ENCODE measurements around the gene ELF1. TPM values are rescaled to one million over a fixed set of nuclear protein-coding genes. Genes with fewer than 3 reads are reported as not detected.
A peak's percentile ranks its signal among the peaks of the same experiment; 100 is the strongest.

The ELF1 gene
- total RNA-seq, 1 donor from 2014 or later: 28.5 TPM

DNA sequence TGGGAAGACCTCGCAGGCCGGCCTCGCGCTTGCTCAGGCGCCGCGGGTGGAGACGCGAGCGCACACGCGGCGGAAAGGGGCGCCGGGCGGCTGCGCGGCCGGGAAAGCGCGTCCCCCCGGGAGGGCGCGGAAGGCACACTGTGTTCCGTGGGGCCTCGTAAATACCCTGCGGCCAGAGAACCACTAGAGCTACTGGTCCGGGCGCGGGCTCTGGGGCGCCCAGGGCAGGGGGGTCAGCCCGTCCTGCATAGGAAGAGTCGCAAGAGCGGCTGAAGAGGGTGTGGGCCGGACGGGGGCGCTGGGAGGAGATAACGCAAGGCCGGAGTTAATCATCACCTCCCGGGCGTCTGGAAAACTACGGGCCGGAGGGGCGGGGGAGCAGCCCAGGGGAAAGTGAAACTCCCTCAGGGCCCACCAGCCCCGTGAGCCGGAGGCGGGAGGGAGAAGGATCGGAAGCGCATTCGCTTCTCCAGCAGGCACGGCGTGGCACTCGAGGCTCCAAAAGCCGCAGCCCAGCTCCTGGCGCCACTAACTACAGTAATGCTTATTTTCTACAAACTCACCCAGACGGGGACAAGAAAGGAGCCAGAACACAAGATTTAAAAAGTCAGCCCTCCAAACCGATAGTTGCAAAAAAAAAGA is 41.1 kb upstream of the ELF1 start:
- TF ChIP-seq, protein P1, sequence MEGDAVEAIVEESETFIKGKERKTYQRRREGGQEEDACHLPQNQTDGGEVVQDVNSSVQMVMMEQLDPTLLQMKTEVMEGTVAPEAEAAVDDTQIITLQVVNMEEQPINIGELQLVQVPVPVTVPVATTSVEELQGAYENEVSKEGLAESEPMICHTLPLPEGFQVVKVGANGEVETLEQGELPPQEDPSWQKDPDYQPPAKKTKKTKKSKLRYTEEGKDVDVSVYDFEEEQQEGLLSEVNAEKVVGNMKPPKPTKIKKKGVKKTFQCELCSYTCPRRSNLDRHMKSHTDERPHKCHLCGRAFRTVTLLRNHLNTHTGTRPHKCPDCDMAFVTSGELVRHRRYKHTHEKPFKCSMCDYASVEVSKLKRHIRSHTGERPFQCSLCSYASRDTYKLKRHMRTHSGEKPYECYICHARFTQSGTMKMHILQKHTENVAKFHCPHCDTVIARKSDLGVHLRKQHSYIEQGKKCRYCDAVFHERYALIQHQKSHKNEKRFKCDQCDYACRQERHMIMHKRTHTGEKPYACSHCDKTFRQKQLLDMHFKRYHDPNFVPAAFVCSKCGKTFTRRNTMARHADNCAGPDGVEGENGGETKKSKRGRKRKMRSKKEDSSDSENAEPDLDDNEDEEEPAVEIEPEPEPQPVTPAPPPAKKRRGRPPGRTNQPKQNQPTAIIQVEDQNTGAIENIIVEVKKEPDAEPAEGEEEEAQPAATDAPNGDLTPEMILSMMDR (conservative IDR thresholded peaks at IDR 0.05; ENCODE audit: low read depth, low read length): peak; percentile 32
- peak; percentile 31 for DNase-seq (ENCODE audit: low read depth)
- H3K4me3 ChIP-seq (ENCODE audit: low read depth, low read length): peak overlapping the region; percentile 88

DNA sequence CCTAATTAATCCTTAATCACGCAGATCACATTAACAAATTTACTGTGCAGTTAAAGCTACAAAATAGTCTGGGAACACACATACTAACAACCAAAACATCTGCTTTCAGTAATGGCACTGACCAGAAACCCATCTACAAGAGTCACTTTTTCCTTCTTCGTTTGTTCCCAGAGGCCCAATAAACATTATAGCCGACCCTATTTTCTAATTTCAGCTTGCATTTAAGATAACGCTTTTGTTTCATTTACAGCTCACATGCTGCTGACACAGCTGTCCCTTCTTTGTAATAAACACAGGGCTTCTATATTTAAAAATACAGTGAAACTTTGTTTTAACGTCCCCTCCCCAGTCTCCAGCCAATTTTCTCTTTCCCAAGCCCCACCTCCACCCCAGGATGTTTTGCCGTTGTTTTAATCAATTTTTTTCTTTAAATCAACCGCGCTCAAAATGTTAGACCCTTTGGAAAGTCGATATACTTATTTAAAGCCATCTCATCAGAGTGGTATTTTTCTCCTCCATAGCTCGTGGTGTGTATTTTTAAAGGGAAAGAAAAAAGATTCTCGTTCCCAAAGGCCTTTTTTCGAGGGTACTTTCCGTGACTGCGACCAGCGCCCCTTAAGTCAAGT is 40.5 kb upstream of the ELF1 start:
- H3K4me3 ChIP-seq (ENCODE audit: low read depth, low read length): peak overlapping the region; percentile 88
- no peak for DNase-seq (ENCODE audit: low read depth)
- TF ChIP-seq, protein P1 (conservative IDR thresholded peaks at IDR 0.05; ENCODE audit: low read depth, low read length): no peak

DNA sequence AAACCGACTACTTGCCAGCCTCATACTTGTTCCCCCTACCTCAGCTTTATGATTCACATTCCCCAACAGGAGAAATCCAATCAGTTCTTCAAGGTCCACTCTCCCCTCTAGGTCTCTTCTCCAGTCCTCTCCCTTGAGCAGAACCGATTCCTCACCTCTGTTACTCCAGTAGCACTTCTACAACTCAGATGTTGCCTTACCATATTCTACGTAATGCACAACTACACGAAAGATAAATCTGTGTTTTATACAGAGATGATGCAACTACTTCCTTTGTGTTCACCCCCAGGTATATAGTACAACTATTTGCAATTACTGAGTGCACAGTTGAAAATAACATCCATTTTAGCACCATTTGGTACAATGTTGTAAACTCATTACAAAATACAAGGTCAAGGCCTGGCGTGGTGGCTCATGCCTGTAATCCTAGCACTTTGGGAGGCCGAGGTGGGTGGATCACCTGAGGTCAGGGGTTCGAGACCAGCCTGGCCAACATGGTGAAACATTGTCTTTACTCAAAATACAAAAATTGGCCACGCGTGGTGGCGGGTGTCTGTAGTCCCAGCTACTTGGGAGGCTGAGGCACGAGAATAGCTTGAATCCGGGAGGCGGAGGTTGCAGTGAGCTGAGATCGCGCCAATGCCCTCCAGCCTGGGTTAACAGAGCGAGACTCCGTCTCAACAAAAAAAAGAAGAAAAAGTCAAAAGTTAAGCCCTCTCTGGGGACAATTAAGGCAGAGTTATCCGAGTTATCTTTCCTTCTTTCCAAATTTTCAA is 39.4 kb upstream of the ELF1 start:
- TF ChIP-seq, protein P1 (conservative IDR thresholded peaks at IDR 0.05; ENCODE audit: low read depth, low read length): no peak
- peak overlapping the region; percentile 88 for H3K4me3 ChIP-seq (ENCODE audit: low read depth, low read length)
- DNase-seq (ENCODE audit: low read depth): no peak

DNA sequence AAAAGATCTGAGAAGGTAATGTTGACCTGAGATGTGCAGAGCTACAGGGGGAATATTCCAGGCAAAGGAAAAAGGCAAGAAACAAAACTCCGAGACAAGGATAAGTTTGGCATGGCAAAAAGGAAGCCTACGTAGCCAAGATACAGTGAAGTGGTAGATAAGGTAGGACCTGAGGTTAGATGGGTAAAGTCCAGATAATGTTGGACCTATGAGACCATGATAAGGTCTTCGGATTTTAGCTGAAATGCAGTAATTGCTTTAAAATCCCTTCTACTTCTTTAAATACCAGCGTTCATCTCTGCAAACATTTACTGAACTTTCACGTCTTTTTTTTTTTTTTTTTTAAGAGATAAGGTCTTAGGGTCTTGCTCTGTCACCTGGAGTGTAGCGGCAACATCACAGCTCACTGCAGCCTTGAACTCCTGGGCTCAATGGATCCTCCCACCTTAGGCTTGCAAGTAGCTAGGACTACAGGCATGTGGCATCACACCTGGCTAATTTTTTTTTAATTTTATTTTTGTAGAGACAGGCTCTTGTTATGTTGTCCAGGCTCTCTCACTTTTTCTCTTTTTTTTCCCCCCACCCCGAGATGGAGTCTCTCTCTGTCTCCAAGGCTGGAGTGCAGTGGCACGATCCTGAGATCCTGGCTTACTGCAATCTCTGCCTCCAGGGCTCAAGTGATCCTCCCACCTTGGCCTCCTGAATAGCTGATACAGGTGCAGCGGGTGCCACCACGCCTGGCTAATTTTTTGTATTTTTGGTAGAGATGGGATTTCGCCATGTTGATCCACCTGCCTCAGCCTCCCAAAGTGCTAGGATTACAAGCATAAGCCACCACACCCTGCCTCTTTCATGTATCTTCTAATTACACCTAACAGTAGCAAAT is 38.0 kb upstream of the ELF1 start:
- TF ChIP-seq, protein P1 (conservative IDR thresholded peaks at IDR 0.05; ENCODE audit: low read depth, low read length): no peak

DNA sequence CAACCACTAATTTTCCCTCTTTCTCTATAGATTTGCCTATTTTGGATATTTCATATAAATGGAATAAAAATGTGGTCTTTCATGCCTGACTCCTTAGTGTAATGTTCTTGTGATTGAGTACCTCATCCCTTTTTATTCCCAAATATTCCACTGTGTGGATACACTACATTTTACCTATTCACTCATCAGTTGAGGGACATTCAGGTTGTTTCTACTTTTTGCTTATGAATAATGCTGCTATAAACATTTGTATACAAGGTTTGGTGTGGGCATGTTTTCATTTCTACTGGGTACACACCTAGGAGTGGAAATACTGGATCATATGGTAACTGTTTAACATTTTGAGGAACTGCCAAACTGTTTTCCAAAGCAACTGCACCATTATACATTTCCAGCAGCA is 37.1 kb upstream of the ELF1 start:
- no peak for DNase-seq (ENCODE audit: low read depth)
- TF ChIP-seq, protein P1 (conservative IDR thresholded peaks at IDR 0.05; ENCODE audit: low read depth, low read length): no peak
- H3K4me3 ChIP-seq (ENCODE audit: low read depth, low read length): no peak overlapping the region

More for the DNA sequence above, 38.0 kb upstream of the ELF1 start:
- no peak overlapping the region for H3K4me3 ChIP-seq (ENCODE audit: low read depth, low read length)
- DNase-seq (ENCODE audit: low read depth): no peak

DNA sequence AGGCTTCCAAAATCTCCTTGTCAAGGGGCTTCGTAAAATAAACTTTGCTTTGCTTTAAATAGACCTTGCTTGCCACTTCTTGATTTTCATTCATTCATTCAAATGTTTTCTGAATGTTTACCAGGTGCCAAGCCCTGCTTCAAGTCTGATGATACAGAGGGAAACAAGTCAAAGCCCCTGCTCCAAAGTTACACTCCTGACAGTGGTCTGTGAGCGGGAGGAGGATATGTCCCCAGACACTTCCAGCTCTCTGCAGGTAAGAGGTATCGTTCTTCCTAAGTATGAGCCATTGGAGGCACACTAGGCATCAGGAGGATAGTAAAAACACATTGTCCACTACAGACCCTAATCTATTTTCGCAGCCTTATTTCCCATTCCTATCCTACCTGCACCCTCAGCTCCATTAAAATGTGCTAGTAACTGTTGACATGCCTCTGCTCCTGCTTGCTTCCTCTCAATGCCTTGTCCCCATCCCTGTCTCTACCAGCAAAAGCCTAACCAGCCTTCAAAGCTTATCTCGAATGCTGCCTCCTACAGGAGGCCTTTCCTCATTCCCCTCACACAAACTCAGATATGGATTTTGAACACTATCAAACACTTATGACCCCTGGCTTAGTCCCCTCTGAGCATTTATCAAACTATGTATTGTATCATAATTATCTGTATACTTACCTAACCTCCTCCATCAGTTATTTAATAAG is 36.0 kb upstream of the ELF1 start:
- TF ChIP-seq, protein P1 (conservative IDR thresholded peaks at IDR 0.05; ENCODE audit: low read depth, low read length): peak; percentile 56
- DNase-seq (ENCODE audit: low read depth): no peak
- no peak overlapping the region for H3K4me3 ChIP-seq (ENCODE audit: low read depth, low read length)

Data from epithelial cell of proximal tubule (primary cell).